Suppressor macrophage treated with lipopolysaccharide for 4 hours (primary cell): ENCODE results near the gene RIPOR3.
"Not testable (repeated sequence)": the region's sequence is repeated elsewhere in the genome, so short reads cannot be mapped to it uniquely, and the experiment has no call there.

Experiments used
- DNase-seq: peaks from one replicate; pipeline ENCODE4 v3.0.0-alpha.2; 2020

The RIPOR3 gene

GRCh38 chr20:50602432-50603088, 88.8 kb downstream of the RIPOR3 start:
- no peak for DNase-seq

GRCh38 chr20:50601511-50602431, 89.6 kb downstream of the RIPOR3 start:
- no peak for DNase-seq

- no peak for DNase-seq
These were observed 91.0 kb downstream of the RIPOR3 start for GRCh38 chr20:50600281-50600895.

- not testable (repeated sequence) for DNase-seq
These were observed 92.6 kb downstream of the RIPOR3 start for GRCh38 chr20:50598768-50599167.

- no peak for DNase-seq
These were observed 93.3 kb downstream of the RIPOR3 start for GRCh38 chr20:50598074-50598473.

- no peak for DNase-seq
These were observed 93.9 kb downstream of the RIPOR3 start for GRCh38 chr20:50597406-50597969.

GRCh38 chr20:50596694-50597021, 94.7 kb downstream of the RIPOR3 start:
- DNase-seq = no peak

- DNase-seq = peak; percentile 27
These were observed 95.2 kb downstream of the RIPOR3 start for GRCh38 chr20:50595988-50596693.

GRCh38 chr20:50595433-50595895, 95.9 kb downstream of the RIPOR3 start:
- no peak for DNase-seq

GRCh38 chr20:50594591-50595432, 96.5 kb downstream of the RIPOR3 start:
- peak; percentile 30 for DNase-seq

GRCh38 chr20:50594231-50594590, 97.1 kb downstream of the RIPOR3 start:
- no peak for DNase-seq

- no peak for DNase-seq
These were observed 98.4 kb downstream of the RIPOR3 start for GRCh38 chr20:50593005-50593335.

- no peak for DNase-seq
These were observed 98.9 kb downstream of the RIPOR3 start for GRCh38 chr20:50592282-50593004.

- DNase-seq = no peak
These were observed 100.0 kb downstream of the RIPOR3 start for GRCh38 chr20:50591233-50591852.

- DNase-seq = no peak
These were observed 101.0 kb downstream of the RIPOR3 start for GRCh38 chr20:50590348-50590664.

GRCh38 chr20:50589548-50590347, 101.6 kb downstream of the RIPOR3 start:
- DNase-seq = no peak

- peak; percentile 75 for DNase-seq
These were observed 103.2 kb downstream of the RIPOR3 start for GRCh38 chr20:50588034-50588736.

- no peak for DNase-seq
These were observed 103.9 kb downstream of the RIPOR3 start for GRCh38 chr20:50587291-50587961.
